GM18907 (cell line): ENCODE data around the gene USP28.
"Not testable (repeated sequence)": the region's sequence is repeated elsewhere in the genome, so short reads cannot be mapped to it uniquely, and the experiment has no call there.

ENCODE experiments used
- ATAC-seq: cut with Tn5 transposase; IDR thresholded peaks from one replicate; pipeline ENCODE4 v1.9.1; 2021; ENCODE audit warnings: mild to moderate bottlenecking, moderate library complexity; ENCODE audit not compliant: unreplicated experiment

Gene USP28

DNA sequence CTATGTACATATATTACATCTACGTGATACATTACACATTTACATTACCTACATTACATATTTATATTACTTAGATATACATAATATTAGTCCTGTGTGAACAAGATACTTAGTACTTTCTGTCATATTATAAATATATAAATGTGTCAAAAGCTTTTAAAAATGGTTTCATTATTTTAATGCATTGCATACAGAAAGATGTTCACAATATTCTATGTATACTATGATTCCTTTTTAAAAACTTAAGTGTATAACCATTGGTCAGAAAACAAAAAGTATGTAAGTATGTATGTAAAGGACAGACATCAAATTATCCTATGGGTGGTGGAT lies 101.2 kb downstream of the USP28 start:
- ATAC-seq, result no peak

DNA sequence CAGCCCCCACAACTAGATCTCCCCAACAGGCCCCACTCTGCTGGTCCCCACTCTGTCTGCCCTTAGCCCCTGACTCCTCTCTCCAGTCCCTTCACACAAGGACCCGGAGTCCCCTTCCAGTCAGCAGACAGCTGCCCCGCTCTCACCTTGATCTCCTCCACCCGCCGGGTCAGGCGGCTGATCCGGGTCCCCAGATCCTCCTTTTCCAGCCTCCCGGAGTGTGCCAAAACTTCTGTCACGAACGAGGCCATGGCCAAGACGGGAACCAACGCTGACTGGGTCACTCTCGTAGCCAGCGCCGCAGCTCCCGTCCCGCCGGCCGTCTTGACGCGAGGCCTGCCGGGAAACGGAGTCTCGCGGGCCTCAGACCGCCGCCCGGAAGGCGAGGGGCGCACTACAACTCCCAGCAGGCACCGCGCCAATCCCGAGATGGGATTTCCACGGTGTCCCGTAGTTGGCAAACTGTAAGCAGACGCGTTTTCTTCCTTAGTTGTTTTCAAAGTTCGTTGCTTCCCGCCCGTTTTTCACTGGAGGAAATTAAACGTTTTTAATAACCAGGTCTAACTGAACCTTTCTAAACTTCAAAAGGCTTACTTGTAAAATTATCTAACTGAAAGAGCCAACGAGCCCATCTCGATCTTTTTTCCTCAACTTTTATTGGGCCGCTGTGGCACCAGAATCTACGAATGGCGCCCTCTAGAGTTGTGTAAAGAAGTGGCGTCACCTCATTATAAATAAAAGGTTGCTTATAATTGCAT lies 101.8 kb downstream of the USP28 start, which contains the start of gene ZW10:
ZW10 (minus strand) TSS at position 277 of the 758 bp plus-strand sequence; CDS start at position 251, 26 bp downstream.
- peak; percentile 99 for ATAC-seq

DNA sequence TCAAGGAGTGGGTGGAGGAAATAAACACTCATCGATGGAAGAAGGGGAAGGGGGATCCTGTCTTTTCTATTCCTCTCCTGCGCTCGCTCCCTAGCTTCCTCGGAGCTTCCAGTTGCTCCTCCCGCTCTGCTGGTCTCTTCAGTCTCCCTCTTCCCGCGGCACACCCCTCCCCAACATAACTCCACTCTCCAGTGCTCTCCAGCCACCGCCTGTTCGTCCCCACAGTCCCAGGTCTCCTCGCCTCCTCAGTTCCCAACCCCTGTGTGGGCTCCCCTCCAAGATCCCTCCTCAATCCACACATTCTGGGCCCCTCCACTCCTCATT lies 102.3 kb downstream of the USP28 start:
- ATAC-seq, result no peak

DNA sequence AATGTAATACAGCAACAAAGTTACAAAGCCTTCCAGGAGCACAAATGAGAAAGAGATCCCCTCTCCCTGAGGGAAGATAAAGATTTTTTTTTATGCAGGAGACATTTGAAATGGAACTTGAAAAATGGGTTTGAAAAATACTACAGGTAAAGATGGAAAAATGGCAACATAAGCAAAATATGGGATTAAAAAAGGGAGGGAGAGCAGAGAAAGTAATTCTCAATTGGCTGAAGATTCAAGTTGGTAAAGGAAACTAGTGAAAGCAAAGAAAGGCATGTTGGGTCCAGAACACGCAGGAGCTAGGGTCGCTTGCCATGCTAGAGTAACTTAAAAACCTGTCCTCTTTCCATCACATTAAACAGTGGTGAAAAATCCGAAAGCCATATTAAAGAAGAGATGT lies 103.4 kb downstream of the USP28 start:
- no peak for ATAC-seq

DNA sequence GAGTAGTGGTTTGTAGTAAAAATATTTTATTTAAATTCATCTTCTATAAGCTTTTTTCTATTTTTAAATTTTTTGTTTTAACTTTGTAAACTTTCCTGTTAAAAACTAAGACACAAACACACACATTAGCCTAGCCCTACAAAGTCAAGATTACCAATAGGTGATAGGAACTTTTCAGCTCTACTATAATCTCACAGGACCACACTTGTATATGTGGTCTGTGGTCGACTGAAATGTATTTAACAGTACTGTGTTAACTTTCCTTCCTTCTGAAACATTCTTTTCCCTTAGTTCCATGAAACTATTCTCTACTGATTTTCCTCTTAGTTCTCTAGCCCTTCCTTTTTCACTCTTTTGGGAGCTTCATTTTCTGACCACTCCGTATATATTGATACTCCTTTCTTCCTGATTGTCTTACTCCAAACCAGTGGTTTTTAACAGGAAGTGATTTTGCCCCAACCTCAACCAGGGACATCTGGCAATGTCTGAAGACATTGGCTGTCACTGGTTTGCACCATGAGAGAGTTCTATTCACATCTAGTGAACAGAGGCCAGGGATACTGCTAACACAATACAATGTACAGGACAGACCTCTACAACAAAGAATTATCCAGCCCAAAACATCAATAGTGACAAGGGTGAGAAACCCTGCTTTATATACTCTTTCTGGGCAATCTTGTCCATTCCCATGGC lies 110.7 kb downstream of the USP28 start:
- no peak for ATAC-seq

DNA sequence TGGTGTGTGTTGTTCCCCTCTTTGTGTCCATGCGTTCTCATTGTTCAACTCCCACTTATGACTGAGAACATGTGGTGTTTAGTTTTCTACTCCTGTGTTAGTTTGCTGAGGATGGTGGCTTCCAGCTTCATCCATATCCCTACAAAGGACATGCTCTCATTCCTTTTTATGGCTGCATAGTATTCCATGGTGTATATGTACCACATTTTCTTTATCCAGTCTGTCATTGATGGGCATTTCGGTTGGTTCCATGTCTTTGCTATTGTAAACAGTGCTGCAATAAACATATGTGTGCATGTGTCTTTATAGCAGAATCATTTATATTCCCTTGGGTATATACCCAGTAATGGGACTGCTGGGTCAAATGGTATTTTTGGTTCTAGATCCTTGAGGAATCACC lies 112.3 kb downstream of the USP28 start:
- not testable (repeated sequence) for ATAC-seq

DNA sequence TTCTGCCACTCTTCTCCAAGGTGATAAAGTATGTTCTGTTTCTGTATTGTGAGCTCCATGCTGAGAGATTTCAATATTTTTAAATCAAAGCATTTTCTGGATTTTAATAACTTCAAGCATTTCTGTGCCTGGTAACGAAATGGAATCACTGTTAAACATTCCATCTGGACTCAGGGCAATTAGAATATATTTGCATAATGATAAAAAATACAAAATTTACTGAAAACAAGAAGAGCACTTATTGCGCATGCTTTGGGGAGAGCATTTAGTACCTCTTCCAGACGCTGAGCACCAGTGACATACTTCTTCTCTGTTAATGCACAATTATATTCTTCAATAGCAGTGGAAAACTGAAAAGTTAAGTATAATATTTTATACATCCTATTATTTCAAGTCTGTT lies 115.1 kb downstream of the USP28 start:
- no peak for ATAC-seq

DNA sequence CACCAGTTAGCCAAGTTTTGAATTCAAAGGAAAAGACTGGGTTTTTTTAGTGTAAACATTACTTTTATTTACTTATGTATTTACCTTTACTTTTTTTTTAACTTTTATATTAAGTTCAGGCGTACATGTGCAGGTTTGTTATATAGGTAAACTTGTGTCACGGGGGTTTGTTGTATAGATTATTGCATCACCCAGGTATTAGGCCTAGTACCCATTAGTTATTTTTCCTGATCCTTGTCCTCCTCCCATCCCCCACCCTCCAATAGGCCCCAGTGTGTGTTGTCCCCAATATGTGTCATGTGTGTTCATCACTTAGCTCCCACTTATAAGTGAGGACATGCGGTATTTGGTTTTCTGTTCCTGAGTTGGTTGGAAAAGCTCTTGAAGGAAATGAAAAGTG lies 122.4 kb downstream of the USP28 start:
- no peak for ATAC-seq
